ENCODE data around the gene FANK1. TPM values are rescaled to one million over a fixed set of nuclear protein-coding genes. Genes with fewer than 3 reads are reported as not detected.
"Not testable (repeated sequence)": the region's sequence is repeated elsewhere in the genome, so short reads cannot be mapped to it uniquely, and the experiment has no call there.

Gene FANK1
- total and polyA plus RNA-seq, 2 donors from 2014 or later = 8.6 to 13.4 TPM

DNA sequence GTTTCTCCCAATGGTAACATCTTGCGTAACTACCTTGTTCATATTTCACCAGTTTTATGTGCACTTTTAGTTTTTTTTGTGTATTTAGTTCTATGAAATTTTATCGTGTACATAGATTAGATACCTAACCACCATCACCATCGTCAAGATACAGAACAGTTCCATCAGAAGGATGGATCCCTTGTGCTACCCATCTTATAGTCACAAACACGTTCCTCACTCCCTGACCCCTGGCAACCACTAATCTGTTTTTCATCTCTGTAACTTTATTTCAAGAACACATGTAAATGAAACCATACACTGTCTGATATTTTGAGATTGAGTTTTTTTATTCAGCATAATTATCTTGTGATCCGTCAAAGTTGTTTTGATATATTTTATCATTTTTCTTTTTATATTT lies 29.9 kb downstream of the FANK1 start:
- intact Hi-C loops (cut with DNase I) = no loop called here
- no peak for DNase-seq
- TF ChIP-seq, protein P1, sequence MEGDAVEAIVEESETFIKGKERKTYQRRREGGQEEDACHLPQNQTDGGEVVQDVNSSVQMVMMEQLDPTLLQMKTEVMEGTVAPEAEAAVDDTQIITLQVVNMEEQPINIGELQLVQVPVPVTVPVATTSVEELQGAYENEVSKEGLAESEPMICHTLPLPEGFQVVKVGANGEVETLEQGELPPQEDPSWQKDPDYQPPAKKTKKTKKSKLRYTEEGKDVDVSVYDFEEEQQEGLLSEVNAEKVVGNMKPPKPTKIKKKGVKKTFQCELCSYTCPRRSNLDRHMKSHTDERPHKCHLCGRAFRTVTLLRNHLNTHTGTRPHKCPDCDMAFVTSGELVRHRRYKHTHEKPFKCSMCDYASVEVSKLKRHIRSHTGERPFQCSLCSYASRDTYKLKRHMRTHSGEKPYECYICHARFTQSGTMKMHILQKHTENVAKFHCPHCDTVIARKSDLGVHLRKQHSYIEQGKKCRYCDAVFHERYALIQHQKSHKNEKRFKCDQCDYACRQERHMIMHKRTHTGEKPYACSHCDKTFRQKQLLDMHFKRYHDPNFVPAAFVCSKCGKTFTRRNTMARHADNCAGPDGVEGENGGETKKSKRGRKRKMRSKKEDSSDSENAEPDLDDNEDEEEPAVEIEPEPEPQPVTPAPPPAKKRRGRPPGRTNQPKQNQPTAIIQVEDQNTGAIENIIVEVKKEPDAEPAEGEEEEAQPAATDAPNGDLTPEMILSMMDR (IDR thresholded peaks at IDR 0.05; ENCODE audit: borderline replicate concordance, extremely low read depth, insufficient read depth) = no peak
- Histone ChIP-seq H3K9me3 (ENCODE audit: control insufficient read depth in 2 of 3, insufficient read depth in 1 of 3, low read length in 3 of 3) (no peaks in the 10 kb centered on the region), H3K4me1 (ENCODE audit: control insufficient read depth in 2 of 3, insufficient read depth in 2 of 3, low read depth in 1 of 3, low read length in 3 of 3) (no peaks in the 10 kb centered on the region), H3K27ac (ENCODE audit: low read depth in 2 of 2, low read length in 2 of 2) (no peak overlapping the region), H3K9ac (ENCODE audit: low read length in 3 of 3) (no peak overlapping the region), H3K36me3 (ENCODE audit: control insufficient read depth in 2 of 3, insufficient read depth in 3 of 3, low read length in 3 of 3) (no peaks in the 10 kb centered on the region), H3K27me3 (ENCODE audit: control insufficient read depth, insufficient read depth, low read length) (no peaks in the 10 kb centered on the region), H3K4me3 (ENCODE audit: low read length in 3 of 3) (no peak overlapping the region)
- peak; percentile 94 for FAIRE-seq

DNA sequence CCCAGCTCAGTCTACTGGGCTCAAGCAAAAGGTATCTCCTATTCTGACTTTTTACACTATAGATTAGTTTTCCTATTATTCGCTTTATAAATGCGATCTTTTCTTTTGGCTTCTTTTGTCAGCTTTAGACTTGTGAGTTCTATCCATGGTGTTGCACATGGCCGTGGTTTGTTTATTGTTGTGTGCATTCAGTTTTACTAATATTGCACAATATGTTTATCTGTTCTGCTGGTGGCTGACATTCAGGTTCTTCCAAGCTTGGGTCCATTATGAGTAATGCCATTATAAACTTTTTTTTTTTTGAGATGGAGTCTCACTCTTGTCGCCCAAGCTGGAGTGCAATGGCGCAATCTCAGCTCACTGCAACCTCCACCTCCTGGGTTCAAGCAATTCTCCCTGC lies 30.9 kb downstream of the FANK1 start:
- H3K27ac ChIP-seq (ENCODE audit: low read depth in 2 of 2, low read length in 2 of 2); H3K9me3 ChIP-seq (ENCODE audit: control insufficient read depth in 2 of 3, insufficient read depth in 1 of 3, low read length in 3 of 3); DNase-seq; H3K36me3 ChIP-seq (ENCODE audit: control insufficient read depth in 2 of 3, insufficient read depth in 3 of 3, low read length in 3 of 3); H3K9ac ChIP-seq (ENCODE audit: low read length in 3 of 3); intact Hi-C loops (cut with DNase I); H3K4me1 ChIP-seq (ENCODE audit: control insufficient read depth in 2 of 3, insufficient read depth in 2 of 3, low read depth in 1 of 3, low read length in 3 of 3); H3K27me3 ChIP-seq (ENCODE audit: control insufficient read depth, insufficient read depth, low read length); H3K4me3 ChIP-seq (ENCODE audit: low read length in 3 of 3); FAIRE-seq: not testable (repeated sequence)

DNA sequence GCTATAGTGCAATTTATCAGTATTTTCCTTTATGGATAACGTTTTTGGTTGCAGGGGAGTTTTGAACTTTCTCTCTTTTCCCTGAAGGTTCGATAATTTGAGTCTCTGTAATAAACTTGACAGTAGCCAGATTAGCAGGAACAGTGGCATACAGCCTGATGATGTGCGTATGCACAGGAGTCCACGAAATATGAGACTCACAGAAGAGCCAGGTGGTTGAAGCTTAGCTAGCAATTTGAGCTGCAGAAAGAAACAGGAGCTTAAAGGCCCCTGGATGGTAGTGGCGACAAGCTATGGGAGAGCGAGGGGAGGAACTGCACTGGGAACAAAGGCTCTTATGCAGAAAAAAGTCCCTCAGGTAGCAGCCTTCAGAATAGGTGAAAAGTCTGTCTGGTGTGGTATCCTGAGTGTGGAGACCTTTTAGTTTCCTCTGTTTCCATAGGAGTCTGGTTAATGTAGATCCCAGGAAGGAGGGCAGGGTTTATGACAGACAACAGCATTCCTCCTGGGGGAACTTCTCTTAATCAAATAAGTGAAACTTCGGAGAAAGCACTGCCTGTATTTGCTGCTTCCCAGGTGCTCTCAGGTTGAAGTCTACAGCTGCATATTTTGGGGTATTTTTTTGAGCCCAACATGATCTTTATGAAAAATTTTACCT lies 32.7 kb downstream of the FANK1 start:
- intact Hi-C loops (cut with DNase I) = no loop called here
- DNase-seq (no peak), FAIRE-seq (no peak)
- Histone ChIP-seq H3K36me3 (ENCODE audit: control insufficient read depth in 2 of 3, insufficient read depth in 3 of 3, low read length in 3 of 3) (no peaks in the 10 kb centered on the region), H3K9me3 (ENCODE audit: control insufficient read depth in 2 of 3, insufficient read depth in 1 of 3, low read length in 3 of 3) (no peaks in the 10 kb centered on the region), H3K27ac (ENCODE audit: low read depth in 2 of 2, low read length in 2 of 2) (no peak overlapping the region), H3K9ac (ENCODE audit: low read length in 3 of 3) (no peak overlapping the region), H3K4me1 (ENCODE audit: control insufficient read depth in 2 of 3, insufficient read depth in 2 of 3, low read depth in 1 of 3, low read length in 3 of 3) (no peaks in the 10 kb centered on the region), H3K4me3 (ENCODE audit: low read length in 3 of 3) (no peak overlapping the region), H3K27me3 (ENCODE audit: control insufficient read depth, insufficient read depth, low read length) (no peaks in the 10 kb centered on the region)
- TF ChIP-seq, protein P1 (IDR thresholded peaks at IDR 0.05; ENCODE audit: borderline replicate concordance, extremely low read depth, insufficient read depth) = no peak

DNA sequence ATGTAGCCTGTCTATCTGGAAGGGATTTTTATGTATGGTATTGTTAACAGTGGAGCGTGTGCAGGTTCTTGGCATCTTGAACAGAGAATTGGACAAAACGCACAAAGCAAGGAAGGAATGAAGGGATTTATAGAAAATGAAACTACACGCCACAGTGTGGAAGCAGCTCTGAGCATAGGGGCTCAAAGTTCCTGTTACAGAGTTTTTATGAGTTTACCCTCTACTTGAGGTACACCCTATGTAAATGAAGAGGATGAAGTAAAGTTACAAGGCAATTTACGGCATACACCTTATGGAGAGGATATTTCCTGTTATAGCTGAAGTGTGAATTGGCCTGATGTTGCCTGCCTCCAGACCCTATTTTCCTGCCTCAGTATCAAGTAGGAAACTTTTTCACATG lies 33.3 kb downstream of the FANK1 start:
- Histone ChIP-seq H3K27ac (ENCODE audit: low read depth in 2 of 2, low read length in 2 of 2) (no peak overlapping the region), H3K9ac (ENCODE audit: low read length in 3 of 3) (no peak overlapping the region), H3K4me1 (ENCODE audit: control insufficient read depth in 2 of 3, insufficient read depth in 2 of 3, low read depth in 1 of 3, low read length in 3 of 3) (no peaks in the 10 kb centered on the region), H3K9me3 (ENCODE audit: control insufficient read depth in 2 of 3, insufficient read depth in 1 of 3, low read length in 3 of 3) (no peaks in the 10 kb centered on the region), H3K27me3 (ENCODE audit: control insufficient read depth, insufficient read depth, low read length) (no peaks in the 10 kb centered on the region), H3K36me3 (ENCODE audit: control insufficient read depth in 2 of 3, insufficient read depth in 3 of 3, low read length in 3 of 3) (no peaks in the 10 kb centered on the region), H3K4me3 (ENCODE audit: low read length in 3 of 3) (no peak overlapping the region)
- TF ChIP-seq, protein P1 (IDR thresholded peaks at IDR 0.05; ENCODE audit: borderline replicate concordance, extremely low read depth, insufficient read depth) = no peak
- FAIRE-seq (no peak), DNase-seq (no peak)
- intact Hi-C loops (cut with DNase I) = no loop called here

All from kidney (tissue), 14 donors.